GM18867 (cell line): ENCODE results near the gene ADAD2.
A peak's percentile ranks its signal among the peaks of the same experiment; 100 is the strongest.

Experiments
- ATAC-seq: cut with Tn5 transposase; IDR thresholded peaks from one replicate; pipeline ENCODE4 v1.9.1; 2021; ENCODE audit warnings: mild to moderate bottlenecking, moderate library complexity; ENCODE audit not compliant: unreplicated experiment

ADAD2 gene

GRCh38 chr16:84176192-84177053, 14.5 kb upstream of the ADAD2 start:
- no peak for ATAC-seq

GRCh38 chr16:84177741-84178073, 13.2 kb upstream of the ADAD2 start:
- no peak for ATAC-seq

GRCh38 chr16:84178146-84178765, 12.7 kb upstream of the ADAD2 start:
- no peak for ATAC-seq

- no peak for ATAC-seq
Observed at GRCh38 chr16:84178892-84179611, 11.9 kb upstream of the ADAD2 start.

DNA sequence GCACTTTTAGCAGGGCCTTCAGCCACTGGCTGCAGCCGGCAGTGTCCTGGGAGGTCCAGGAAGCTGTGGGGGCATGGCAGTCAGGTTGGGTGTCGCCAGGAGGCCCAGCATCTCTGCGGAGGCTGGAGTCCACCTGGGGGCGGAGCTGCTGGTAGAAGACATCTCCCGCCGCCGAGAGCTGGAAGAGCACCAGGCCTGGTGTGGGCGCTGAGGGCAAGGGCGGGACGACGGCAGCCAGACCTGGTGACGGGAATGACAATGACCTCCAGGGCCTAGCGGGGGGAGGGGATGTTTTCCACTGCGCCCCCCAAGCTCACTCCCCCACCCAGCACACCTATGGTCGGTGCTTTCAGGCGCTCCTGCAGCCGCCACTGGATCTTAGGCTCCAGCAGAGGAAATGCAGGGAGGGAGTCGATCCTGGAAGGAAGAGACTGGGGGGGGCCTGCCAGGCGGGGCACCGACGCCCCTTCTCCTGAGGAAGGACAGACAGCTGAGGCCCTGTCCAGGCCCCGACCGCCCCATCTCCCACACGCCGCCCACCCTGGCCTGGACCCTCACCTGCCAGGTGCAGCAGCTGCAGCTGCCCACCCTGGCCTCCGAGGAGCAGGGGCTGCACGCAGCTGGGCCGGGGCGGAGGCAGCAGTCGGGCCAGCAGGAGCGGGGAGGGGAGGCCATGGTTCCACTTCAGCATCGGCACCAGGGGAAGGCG, 11.2 kb upstream of the ADAD2 start:
- ATAC-seq = no peak

GRCh38 chr16:84180519-84181140, 10.3 kb upstream of the ADAD2 start:
- no peak for ATAC-seq

- ATAC-seq = no peak
Observed at GRCh38 chr16:84181144-84181915, 9.6 kb upstream of the ADAD2 start.

- ATAC-seq = no peak
Observed at GRCh38 chr16:84182104-84182503, 8.9 kb upstream of the ADAD2 start.

- no peak for ATAC-seq
Observed at GRCh38 chr16:84182680-84183571, 8.0 kb upstream of the ADAD2 start.

DNA sequence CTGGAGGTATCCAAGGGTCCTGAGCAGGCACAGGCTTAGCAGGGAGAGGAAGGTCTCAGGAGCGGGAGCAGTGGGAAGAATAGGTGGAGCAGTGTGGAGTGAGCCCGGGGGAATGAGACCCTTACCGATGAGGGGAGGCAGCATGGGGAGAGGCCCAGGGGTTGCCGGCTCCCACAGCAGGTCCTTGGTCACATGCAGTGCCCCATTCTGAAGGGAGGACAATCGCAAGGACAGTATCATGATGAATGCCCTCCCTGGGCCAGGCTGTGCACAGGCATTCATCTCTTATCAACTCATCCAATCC, 7.4 kb upstream of the ADAD2 start:
- ATAC-seq = no peak

GRCh38 chr16:84183911-84184591, 6.9 kb upstream of the ADAD2 start:
- no peak for ATAC-seq

- ATAC-seq = no peak
Observed at GRCh38 chr16:84184775-84185174, 6.2 kb upstream of the ADAD2 start.

DNA sequence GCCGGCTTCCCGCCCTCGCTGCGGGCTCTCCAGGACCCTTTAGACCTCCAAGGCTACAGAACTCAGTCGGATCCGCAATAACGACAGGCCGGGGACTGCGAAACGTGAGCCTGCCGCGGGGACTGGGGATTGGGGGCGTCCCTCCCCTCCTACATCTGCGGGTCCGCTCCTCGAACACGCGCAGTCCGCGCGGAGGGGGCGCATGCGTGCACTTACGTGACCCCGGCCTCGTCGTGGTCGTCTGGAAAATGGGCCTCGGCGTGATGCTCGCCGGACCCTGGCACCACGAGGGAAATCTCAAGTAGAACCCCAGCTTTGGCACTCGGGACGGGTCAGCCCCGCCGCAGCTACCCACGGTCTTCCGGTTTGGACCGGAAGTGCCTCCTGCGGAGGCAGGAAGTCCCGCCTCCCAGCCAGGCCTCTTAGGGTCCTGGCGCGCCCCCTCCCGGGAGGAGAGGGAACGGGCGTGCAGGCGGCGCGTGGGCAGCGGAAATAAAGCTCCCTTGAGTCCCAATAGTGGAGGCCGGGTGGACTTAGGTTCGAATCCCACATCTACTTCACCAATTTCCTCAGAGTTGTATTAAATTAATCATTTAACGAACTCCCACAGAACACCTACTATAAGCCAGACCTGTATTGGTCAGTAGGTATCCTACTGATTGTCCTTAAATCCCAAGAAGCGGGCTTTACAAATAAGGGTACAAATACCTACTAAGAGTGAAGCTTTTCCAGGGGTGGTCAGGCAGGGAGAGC, 4.1 kb upstream of the ADAD2 start, which contains the start of gene TAF1C:
TAF1C (minus strand) TSS at position 373 of the 753 bp plus-strand sequence. CDS start 2,069 bp downstream, outside the sequence.
- ATAC-seq = peak; percentile 93

DNA sequence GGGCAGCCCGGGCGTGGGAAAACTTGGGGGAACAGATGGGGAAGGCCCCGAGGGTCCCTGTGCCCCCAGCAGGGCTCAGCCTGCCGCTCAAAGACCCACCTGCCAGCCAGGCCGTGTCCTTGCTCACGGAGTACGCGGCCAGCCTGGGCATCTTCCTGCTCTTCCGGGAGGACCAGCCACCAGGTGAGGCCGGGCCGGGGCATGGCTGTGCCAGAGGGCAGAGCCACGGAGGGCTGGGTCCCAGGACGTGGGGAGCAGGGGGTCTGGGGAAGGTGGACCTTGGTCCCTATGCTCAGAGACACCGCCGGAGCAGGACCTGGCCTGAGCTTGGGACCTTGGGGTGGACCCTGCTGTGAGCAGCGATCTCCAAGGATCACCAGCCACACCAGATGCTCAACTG, 509 bp downstream of the ADAD2 start:
- no peak for ATAC-seq

GRCh38 chr16:84193480-84193879, 2.5 kb downstream of the ADAD2 start:
- no peak for ATAC-seq

- ATAC-seq = no peak
Observed at GRCh38 chr16:84194018-84194417, 3.1 kb downstream of the ADAD2 start.

DNA sequence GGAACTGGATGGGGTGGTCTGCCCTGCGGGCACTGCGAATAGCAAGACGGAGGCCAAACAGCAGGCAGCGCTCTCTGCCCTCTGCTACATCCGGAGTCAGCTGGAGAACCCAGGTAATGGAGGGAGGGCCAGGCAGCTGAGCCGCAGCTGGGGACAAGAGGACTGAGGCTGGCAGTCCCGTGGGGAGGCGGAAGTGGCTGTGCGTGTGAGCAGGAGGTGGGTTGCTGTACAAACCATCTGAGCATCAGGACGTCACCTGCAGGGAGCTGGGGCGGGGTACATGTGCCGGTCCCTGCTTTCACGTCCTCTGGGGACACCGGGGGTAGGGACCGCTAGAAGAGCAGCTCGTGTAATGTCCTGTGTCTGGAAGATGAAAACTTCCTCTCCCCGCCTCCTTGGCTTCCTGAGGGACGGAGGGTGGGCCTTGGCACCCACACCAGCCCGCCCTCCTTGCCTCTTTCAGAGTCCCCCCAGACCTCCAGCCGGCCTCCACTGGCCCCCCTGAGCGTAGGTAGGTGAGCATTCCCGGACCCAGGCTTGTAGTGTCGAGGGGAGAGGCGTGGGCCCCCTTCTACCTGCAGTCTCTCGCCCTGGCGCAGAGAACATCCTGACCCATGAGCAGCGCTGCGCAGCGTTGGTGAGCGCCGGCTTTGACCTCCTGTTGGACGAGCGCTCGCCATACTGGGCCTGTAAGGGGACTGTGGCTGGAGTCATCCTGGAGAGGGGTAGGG, 3.7 kb downstream of the ADAD2 start:
- no peak for ATAC-seq
